VCaP (cell line): ENCODE data around the gene EIF3M.
"Not testable (repeated sequence)": the region's sequence is repeated elsewhere in the genome, so short reads cannot be mapped to it uniquely, and the experiment has no call there.

Source experiments
- H3K27ac ChIP-seq: fragments of 450-650 bp; 2 replicates; pipeline ENCODE4 v1.5.1; 2017
- TF ChIP-seq, protein P1 (sequence below): fragments of 450-650 bp; conservative IDR thresholded peaks from 2 replicates; pipeline ENCODE4 v1.5.1; 2017; ENCODE audit warnings: mild to moderate bottlenecking, moderate library complexity

EIF3M gene

DNA sequence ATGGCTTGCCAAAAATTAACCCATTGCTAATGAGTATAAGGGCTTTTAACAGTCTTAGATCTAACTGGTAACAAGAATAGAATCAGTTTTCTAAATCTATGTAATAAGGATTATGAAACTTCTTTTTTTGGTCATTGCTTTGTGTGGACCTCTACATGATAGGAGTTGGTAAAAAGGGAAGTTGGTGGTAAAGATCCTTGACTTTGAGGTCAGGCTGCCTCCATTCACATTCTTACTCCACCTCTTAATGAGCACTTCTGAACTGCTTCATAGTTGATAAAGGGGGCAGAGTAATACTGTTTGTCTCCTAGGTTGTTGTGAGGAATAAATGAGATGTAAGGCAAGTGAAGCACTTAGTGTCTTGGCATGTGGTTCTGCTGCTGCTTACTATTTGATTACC is 10.6 kb downstream of the EIF3M start:
- TF ChIP-seq, protein P1, sequence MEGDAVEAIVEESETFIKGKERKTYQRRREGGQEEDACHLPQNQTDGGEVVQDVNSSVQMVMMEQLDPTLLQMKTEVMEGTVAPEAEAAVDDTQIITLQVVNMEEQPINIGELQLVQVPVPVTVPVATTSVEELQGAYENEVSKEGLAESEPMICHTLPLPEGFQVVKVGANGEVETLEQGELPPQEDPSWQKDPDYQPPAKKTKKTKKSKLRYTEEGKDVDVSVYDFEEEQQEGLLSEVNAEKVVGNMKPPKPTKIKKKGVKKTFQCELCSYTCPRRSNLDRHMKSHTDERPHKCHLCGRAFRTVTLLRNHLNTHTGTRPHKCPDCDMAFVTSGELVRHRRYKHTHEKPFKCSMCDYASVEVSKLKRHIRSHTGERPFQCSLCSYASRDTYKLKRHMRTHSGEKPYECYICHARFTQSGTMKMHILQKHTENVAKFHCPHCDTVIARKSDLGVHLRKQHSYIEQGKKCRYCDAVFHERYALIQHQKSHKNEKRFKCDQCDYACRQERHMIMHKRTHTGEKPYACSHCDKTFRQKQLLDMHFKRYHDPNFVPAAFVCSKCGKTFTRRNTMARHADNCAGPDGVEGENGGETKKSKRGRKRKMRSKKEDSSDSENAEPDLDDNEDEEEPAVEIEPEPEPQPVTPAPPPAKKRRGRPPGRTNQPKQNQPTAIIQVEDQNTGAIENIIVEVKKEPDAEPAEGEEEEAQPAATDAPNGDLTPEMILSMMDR, result no peak
- no peak overlapping the region for H3K27ac ChIP-seq

- not testable (repeated sequence) for H3K27ac ChIP-seq
Observed at GRCh38 chr11:32596114-32596513, 12.5 kb downstream of the EIF3M start.

GRCh38 chr11:32597921-32598320 is 14.3 kb downstream of the EIF3M start:
- no peak overlapping the region for H3K27ac ChIP-seq
- TF ChIP-seq, protein P1, result no peak

DNA sequence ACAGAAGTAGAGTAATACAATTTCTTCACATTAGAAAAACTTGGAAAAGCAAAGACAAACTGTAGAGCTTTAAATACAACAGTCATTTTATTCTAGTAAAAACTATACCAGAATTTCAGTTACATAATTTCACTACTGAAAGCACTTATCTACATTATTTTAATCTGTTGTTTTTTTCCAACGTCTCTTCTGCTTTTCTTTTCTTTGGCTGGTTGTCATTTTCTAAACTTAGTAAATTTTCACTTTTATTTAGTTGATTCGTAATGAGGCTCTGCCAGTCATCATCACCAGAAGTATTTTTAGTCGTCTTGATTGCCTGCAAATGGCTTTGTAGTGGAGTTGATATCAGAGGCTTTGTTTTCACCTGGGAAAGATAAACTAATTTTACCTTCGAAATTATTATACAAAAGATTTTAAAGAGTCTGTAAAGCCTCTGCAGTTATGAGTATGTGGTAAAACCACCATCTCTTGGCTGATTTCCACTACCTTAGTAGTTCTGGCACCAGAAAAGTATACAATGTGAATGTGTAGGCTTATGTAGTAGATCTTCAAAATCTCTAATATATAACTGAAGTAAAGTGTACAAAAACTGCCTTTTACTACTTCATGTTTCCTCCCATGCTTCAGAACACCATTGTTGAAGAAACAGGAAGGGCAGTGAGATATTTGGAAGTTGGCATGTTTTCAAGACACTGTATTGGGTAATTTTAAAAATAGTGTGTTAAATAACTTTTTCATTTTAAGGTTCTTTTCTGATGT is 19.2 kb downstream of the EIF3M start:
- TF ChIP-seq, protein P1, result no peak
- H3K27ac ChIP-seq, result no peak overlapping the region

- TF ChIP-seq, protein P1, result no peak
- no peak overlapping the region for H3K27ac ChIP-seq
Observed at GRCh38 chr11:32606220-32606619, 22.6 kb downstream of the EIF3M start.

DNA sequence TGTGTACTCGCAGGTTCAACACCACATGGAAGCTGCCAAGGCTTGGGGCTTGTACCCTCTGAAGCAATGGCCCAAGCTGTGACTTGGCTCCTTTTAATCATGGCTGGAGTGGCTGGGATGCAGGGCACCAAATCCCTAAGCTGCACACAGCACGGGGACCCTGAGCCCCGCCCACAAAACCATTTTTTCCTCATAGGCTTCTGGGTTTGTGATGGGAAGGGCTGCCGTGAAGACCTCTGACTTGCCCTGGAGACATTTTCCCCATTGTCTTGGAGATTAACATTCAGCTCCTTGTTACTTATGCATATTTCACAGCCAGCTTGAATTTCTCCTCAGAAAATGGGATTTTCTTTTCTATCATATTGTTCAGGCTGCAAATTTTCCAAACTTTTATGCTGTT is 25.2 kb downstream of the EIF3M start:
- not testable (repeated sequence) for H3K27ac ChIP-seq

DNA sequence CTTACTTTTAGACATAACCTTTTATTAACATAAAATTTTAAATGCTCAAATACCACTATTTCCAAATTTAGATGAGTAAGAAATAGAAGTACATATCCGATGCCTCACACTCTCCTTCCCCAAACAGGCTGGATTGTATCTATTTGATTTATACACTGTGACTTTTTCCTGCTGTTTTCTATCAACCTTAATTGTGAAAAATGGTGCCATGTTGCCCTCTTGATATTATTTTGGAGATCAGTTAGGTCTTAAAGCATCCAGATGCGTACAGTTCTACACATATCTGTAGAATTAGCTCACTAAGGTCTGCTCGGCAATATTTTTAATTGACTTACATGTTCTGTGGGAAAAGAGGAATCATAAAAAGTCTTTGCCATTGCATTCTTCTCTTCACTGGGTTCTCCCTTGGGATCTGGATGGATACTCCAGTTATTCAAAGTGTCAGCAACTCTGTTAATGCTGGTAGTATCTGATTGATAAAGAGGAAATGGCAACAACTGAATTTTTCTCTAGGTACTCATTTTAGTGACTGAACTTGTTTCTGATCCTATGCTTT is 27.2 kb downstream of the EIF3M start:
- H3K27ac ChIP-seq, result no peak overlapping the region
- TF ChIP-seq, protein P1, result no peak

DNA sequence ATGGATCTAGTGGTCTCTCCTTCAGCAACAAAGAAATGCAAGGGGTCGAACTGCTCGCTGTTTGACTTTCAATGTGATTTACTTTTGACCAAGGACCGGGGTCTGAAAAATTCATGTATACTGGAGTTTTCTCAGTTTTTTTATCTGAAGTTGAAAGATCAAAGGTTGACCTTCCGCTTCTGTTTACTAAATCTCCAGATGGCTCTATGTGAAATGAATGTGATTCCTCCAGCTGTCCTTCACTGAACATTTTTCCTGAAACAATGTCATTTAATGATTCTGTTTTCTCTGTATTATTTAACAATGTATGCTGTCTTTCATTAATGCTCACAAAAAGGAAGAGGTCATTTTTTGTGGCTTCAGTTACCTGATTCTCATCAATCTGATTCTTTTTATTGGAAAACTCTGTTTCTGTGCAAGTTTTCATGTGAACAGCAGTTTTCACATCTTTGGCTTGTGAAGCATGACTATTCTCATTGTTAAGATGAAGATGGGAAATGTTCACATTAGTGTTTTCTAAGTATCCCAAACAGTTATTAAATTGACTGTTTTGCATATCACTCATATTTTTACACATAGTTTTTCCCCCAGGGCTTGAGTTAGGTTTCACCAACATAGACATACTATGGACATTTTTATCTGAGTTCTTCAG is 30.0 kb downstream of the EIF3M start:
- TF ChIP-seq, protein P1, result no peak

More for the DNA sequence above, 30.0 kb downstream of the EIF3M start:
- H3K27ac ChIP-seq, result no peak overlapping the region
